K562 (cell line): ENCODE measurements around the gene NR5A2. TPM values are rescaled to one million over a fixed set of nuclear protein-coding genes. Genes with fewer than 3 reads are reported as not detected.

ENCODE experiments used
- ARNT ChIP-seq, 2 experiments: fragments of 450-650 bp; IDR thresholded peaks; 2 replicates each; pipeline ENCODE4 v1.6.1; 2016; ENCODE audit warnings: mild to moderate bottlenecking in 1 of 2
- BRCA1 ChIP-seq, 2 experiments: fragments of 450-650 bp in 1 of 2; sonication (generic) in 1 of 2; formaldehyde crosslinking in 1 of 2; IDR thresholded peaks; 2 replicates each; pipeline versions ENCODE4 v1.5.0 to v1.6.1; 2017 to 2020; ENCODE audit warnings: mild to moderate bottlenecking in 1 of 2, missing genetic modification reagents in 1 of 2
- C11orf30 ChIP-seq: fragments of 450-650 bp; IDR thresholded peaks from 2 replicates; pipeline ENCODE4 v1.6.1; 2016; ENCODE audit warnings: low read depth, mild to moderate bottlenecking
- CHD4 ChIP-seq: fragments of 200-600 bp; sonication (generic); IDR thresholded peaks from 3 replicates; pipeline ENCODE4 v1.6.1; 2012; ENCODE audit warnings: low read depth, mild to moderate bottlenecking, mixed read lengths, low read length, inconsistent platforms; ENCODE audit not compliant: insufficient read depth, insufficient replicate concordance, poor library complexity, severe bottlenecking
- MECOM ChIP-seq: fragments of 250-450 bp; sonication (Bioruptor Pico); IDR thresholded peaks from 2 replicates; pipeline ENCODE4 v1.8.0; 2022; ENCODE audit warnings: inconsistent platforms
- NCOA6 ChIP-seq: fragments of 450-650 bp; IDR thresholded peaks from 2 replicates; pipeline ENCODE4 v1.6.1; 2017; ENCODE audit warnings: mild to moderate bottlenecking
- PPARD ChIP-seq: fragments of 250-450 bp; sonication (Bioruptor Pico); IDR thresholded peaks from 2 replicates; pipeline ENCODE4 v1.8.0; 2022; ENCODE audit warnings: inconsistent platforms, mild to moderate bottlenecking, moderate library complexity
- PTTG1 ChIP-seq: fragments of 450-650 bp; IDR thresholded peaks from 2 replicates; pipeline ENCODE4 v1.6.1; 2016; ENCODE audit warnings: low read depth, mild to moderate bottlenecking, missing genetic modification characterization, missing compliant biosample characterization
- SMARCC2 ChIP-seq: fragments of 450-650 bp; IDR thresholded peaks from 2 replicates; pipeline ENCODE4 v1.6.1; 2017; ENCODE audit warnings: antibody characterized with exemption, moderate library complexity, mild to moderate bottlenecking, low read depth
- SPI1 ChIP-seq: IDR thresholded peaks from 2 replicates; pipeline ENCODE4 v1.6.1; 2011; ENCODE audit warnings: low read depth, low read length, control low read depth, borderline replicate concordance
- ZNF174 ChIP-seq: fragments of 250-450 bp; sonication (Bioruptor Pico); IDR thresholded peaks from 2 replicates; pipeline ENCODE4 v1.4.0; 2020; ENCODE audit warnings: mild to moderate bottlenecking
- ZNF184 ChIP-seq: sonication (generic); formaldehyde crosslinking; IDR thresholded peaks from 2 replicates; pipeline ENCODE4 v1.5.0; 2020; ENCODE audit warnings: missing genetic modification reagents
- ZSCAN32 ChIP-seq: fragments of 450-650 bp; formaldehyde crosslinking; IDR thresholded peaks from 2 replicates; pipeline ENCODE4 v1.4.0; 2020; ENCODE audit warnings: mild to moderate bottlenecking, moderate library complexity
- polyA plus RNA-seq, 8 experiments: library from polyadenylated mRNA; depleted of rRNA in 4 of 8; stranded (reverse) in 5 of 8; unstranded in 3 of 8; fragments of >200 nt; fragmentation: Nextera tagmentation in 2 of 8; fragmentation: Illumina TruSeq in 1 of 8; extraction: Ambion mirVana in 2 of 8; extraction: Trizol in 1 of 8; gene quantifications; 2 replicates each; pipeline versions ENCODE4 v1.2.1 to v1.2.3, GENCODE V29; 2011 to 2014; ENCODE audit warnings: inconsistent platforms in 1 of 8, missing spikeins in 1 of 8
- total RNA-seq, 7 experiments: library from RNA; depleted of rRNA in 6 of 7; stranded (reverse); fragments of >200 nt in 6 of 7; fragmentation: Illumina TruSeq in 2 of 7; extraction: Trizol in 2 of 7; gene quantifications; 2 replicates each; pipeline versions ENCODE4 v1.2.1 to v1.2.3, GENCODE V29; 2011 to 2021; ENCODE audit warnings: low replicate concordance in 1 of 7
- TF ChIP-seq, protein P1 (sequence below): fragments of 250-450 bp; sonication (Bioruptor Pico); IDR thresholded peaks from 2 replicates; pipeline ENCODE4 v1.5.0; 2021; ENCODE audit warnings: mild to moderate bottlenecking, borderline replicate concordance
- TF ChIP-seq, protein P2 (sequence below): fragments of 250-450 bp; sonication (Bioruptor Pico); IDR thresholded peaks from 2 replicates; pipeline ENCODE4 v1.8.0; 2022; ENCODE audit warnings: moderate library complexity, mild to moderate bottlenecking, inconsistent platforms
- TF ChIP-seq, protein P3 (sequence below): sonication (generic); formaldehyde crosslinking; IDR thresholded peaks from 2 replicates; pipeline ENCODE4 v1.8.1; 2022; ENCODE audit warnings: missing genetic modification reagents
- TF ChIP-seq, protein P4 (sequence below), 2 experiments: fragments of 450-650 bp in 1 of 2; sonication (generic) in 1 of 2; formaldehyde crosslinking; conservative IDR thresholded peaks; 2 replicates each; pipeline versions ENCODE4 v1.4.0 to v1.8.1; 2020 to 2022; ENCODE audit warnings: mild to moderate bottlenecking in 1 of 2, missing genetic modification reagents in 1 of 2
- TF ChIP-seq, protein P5 (sequence below): fragments of 250-450 bp; sonication (Bioruptor Pico); IDR thresholded peaks from 2 replicates; pipeline ENCODE4 v1.4.0; 2020
- TF ChIP-seq, protein P6 (sequence below), 2 experiments: fragments of 250-450 bp in 1 of 2; fragments of 450-650 bp in 1 of 2; sonication (Bioruptor Pico) in 1 of 2; IDR thresholded peaks; 2 replicates each; pipeline versions ENCODE4 v1.6.1 to v1.8.0; 2016 to 2021; ENCODE audit warnings: mild to moderate bottlenecking in 2 of 2, moderate library complexity in 2 of 2, missing compliant biosample characterization in 1 of 2, missing genetic modification characterization in 1 of 2

NR5A2 gene
- total and polyA plus RNA-seq, 9 of the 15 experiments (the other 6 are each of a cell fraction or from before 2014, with no cell fraction given): 0.13 to 0.40 (median 0.29) TPM

DNA sequence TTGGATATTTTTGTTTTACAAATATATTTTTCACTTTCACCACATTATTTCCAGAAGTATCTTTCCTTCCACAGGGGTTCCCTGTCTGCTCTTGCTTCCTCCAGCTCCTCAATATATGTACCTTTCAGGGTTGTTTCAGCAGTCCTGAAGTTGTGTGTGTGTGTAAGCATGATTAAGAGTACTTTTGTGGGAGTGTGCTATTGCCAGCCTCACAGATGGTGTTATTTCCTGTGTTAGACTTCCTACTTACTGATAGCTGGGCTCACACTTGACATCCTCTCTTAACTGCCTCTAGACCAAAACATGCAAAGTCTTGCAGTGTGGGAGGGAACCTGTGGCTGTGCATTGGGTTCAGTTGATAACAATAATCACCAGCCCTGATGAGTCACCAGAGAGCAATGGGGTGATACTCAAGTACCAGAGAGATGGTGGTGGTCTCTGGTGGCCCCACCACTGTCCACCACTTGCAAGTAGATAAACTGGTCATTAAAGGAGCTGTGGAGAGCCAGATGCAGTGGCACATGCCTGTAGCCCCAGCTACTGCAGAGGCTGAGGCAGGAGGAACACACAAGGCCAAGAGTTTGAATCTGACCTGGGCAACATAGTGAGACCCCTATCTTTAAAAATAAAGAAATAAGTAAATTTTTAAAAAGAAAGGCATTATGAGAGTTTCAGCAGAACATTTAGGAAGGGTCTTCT is 126.7 kb downstream of the NR5A2 start (continued):
- TF ChIP-seq CHD4: peak; percentile 68
- TF ChIP-seq, protein P1, sequence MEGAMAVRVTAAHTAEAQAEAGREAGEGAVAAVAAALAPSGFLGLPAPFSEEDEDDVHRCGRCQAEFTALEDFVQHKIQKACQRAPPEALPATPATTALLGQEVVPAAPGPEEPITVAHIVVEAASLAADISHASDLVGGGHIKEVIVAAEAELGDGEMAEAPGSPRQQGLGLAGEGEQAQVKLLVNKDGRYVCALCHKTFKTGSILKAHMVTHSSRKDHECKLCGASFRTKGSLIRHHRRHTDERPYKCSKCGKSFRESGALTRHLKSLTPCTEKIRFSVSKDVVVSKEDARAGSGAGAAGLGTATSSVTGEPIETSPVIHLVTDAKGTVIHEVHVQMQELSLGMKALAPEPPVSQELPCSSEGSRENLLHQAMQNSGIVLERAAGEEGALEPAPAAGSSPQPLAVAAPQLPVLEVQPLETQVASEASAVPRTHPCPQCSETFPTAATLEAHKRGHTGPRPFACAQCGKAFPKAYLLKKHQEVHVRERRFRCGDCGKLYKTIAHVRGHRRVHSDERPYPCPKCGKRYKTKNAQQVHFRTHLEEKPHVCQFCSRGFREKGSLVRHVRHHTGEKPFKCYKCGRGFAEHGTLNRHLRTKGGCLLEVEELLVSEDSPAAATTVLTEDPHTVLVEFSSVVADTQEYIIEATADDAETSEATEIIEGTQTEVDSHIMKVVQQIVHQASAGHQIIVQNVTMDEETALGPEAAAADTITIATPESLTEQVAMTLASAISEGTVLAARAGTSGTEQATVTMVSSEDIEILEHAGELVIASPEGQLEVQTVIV (CRISPR knock-in tag): no peak
- TF ChIP-seq, protein P2, sequence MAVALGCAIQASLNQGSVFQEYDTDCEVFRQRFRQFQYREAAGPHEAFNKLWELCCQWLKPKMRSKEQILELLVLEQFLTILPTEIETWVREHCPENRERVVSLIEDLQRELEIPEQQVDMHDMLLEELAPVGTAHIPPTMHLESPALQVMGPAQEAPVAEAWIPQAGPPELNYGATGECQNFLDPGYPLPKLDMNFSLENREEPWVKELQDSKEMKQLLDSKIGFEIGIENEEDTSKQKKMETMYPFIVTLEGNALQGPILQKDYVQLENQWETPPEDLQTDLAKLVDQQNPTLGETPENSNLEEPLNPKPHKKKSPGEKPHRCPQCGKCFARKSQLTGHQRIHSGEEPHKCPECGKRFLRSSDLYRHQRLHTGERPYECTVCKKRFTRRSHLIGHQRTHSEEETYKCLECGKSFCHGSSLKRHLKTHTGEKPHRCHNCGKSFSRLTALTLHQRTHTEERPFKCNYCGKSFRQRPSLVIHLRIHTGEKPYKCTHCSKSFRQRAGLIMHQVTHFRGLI (CRISPR knock-in tag): peak; percentile 44; the same call in 1 of the 2 replicates
- peak; percentile 85 to 93 for TF ChIP-seq ARNT (IDR thresholded peaks at IDR 0.05)
- TF ChIP-seq C11orf30: 0 out of 2 replicates have a peak, but pooled peaks have one; percentile 33
- no peak for TF ChIP-seq ZNF184 (CRISPR knock-in tag)
- no peak for TF ChIP-seq PPARD (CRISPR knock-in tag)
- TF ChIP-seq ZNF174 (CRISPR knock-in tag): peak; percentile 8; the same call in 1 of the 2 replicates
- TF ChIP-seq SMARCC2: peak; percentile 98
- no peak for TF ChIP-seq PTTG1 (tag)
- TF ChIP-seq, protein P3, sequence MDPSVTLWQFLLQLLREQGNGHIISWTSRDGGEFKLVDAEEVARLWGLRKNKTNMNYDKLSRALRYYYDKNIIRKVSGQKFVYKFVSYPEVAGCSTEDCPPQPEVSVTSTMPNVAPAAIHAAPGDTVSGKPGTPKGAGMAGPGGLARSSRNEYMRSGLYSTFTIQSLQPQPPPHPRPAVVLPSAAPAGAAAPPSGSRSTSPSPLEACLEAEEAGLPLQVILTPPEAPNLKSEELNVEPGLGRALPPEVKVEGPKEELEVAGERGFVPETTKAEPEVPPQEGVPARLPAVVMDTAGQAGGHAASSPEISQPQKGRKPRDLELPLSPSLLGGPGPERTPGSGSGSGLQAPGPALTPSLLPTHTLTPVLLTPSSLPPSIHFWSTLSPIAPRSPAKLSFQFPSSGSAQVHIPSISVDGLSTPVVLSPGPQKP: no peak
- TF ChIP-seq, protein P4, sequence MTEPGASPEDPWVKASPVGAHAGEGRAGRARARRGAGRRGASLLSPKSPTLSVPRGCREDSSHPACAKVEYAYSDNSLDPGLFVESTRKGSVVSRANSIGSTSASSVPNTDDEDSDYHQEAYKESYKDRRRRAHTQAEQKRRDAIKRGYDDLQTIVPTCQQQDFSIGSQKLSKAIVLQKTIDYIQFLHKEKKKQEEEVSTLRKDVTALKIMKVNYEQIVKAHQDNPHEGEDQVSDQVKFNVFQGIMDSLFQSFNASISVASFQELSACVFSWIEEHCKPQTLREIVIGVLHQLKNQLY (CRISPR knock-in tag; conservative IDR thresholded peaks at IDR 0.05): no peak
- TF ChIP-seq MECOM (CRISPR knock-in tag): peak; percentile 57; the same call in 1 of the 2 replicates
- no peak for TF ChIP-seq BRCA1 (IDR thresholded peaks at IDR 0.05)
- TF ChIP-seq BRCA1 (CRISPR knock-in tag; IDR thresholded peaks at IDR 0.05): no peak
- no peak for TF ChIP-seq NCOA6
- TF ChIP-seq, protein P5, sequence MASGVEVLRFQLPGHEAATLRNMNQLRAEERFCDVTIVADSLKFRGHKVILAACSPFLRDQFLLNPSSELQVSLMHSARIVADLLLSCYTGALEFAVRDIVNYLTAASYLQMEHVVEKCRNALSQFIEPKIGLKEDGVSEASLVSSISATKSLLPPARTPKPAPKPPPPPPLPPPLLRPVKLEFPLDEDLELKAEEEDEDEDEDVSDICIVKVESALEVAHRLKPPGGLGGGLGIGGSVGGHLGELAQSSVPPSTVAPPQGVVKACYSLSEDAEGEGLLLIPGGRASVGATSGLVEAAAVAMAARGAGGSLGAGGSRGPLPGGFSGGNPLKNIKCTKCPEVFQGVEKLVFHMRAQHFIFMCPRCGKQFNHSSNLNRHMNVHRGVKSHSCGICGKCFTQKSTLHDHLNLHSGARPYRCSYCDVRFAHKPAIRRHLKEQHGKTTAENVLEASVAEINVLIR: peak; percentile 54; the same call in 1 of the 2 replicates
- TF ChIP-seq ZSCAN32 (CRISPR knock-in tag): no peak
- peak; percentile 68 for TF ChIP-seq SPI1
- TF ChIP-seq, protein P6, sequence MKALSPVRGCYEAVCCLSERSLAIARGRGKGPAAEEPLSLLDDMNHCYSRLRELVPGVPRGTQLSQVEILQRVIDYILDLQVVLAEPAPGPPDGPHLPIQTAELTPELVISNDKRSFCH (CRISPR knock-in tag; IDR thresholded peaks at IDR 0.05): no peak
- TF ChIP-seq, protein P6 (tag; IDR thresholded peaks at IDR 0.05): no peak
